Measurements from ENCODE around the gene PRPF40B. TPM values are rescaled to one million over a fixed set of nuclear protein-coding genes. Genes with fewer than 3 reads are reported as not detected.
A peak's percentile ranks its signal among the peaks of the same experiment; 100 is the strongest.

The PRPF40B gene
- total RNA-seq, 3 donors from 2014 or later (not counting 1 experiment from before 2014, with no cell fraction given), result 5.6 to 6.8 (median 5.9) TPM

DNA sequence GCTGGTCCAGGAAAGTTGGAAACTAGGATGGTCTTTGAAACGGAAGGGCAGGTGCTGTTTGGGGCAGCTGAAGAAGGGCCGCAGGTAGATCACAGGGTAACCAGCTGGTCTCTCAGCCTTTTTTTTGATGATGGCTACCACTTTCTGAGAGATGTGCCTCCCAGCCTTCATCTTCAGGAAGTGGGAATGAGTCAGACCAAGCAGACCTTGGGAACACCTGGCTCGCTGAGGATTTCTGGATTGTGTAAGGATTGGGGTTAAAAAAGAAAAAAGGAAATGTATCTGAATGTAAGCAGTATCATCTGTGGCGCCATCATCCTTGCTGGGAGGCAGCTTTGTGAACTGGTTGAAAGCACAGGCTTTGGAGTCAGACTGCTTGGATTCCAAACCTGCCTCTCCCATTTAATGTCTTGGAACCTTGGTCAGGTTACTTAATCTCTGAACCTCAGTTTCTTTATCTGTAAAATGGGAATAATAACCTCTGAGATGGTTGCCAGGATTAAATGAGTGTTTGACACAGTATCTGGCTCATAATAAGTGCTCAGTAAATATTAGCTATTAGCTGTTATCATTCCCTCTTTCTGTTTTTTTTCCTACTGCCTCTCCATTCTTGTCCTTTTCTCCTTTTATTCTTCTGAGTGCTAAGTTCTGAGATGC lies 1.7 kb downstream of the PRPF40B start:
- no peaks in the 10 kb centered on the region for H3K27me3 ChIP-seq (ENCODE audit: control insufficient read depth, insufficient read depth, low read length)
- H3K36me3 ChIP-seq (ENCODE audit: control insufficient read depth, insufficient read depth, low read length), result no peaks in the 10 kb centered on the region
- ATAC-seq, result no peak
- intact Hi-C loops (cut with micrococcal nuclease), result no loop called here
- DNase-seq, result peak in 1 of 2 donors; percentile 24
- H3K9me3 ChIP-seq (ENCODE audit: control insufficient read depth, insufficient read depth, low read length), result no peaks in the 10 kb centered on the region
- Mint-ChIP-seq H3K4me3 (no peak overlapping the region), H3K27ac (peak overlapping the region in 1 of 2 donors; percentile 45), H3K36me3 (no peaks in the 10 kb centered on the region), H3K27me3 (ENCODE audit: low read depth in 2 of 2) (peaks cover 0 to 3% of the 10 kb centered on the region in 2 donors), H3K4me1 (peaks cover 7 to 18% of the 10 kb centered on the region in 2 donors), H3K9me3 (no peaks in the 10 kb centered on the region)
- H3K4me1 ChIP-seq (ENCODE audit: control insufficient read depth, insufficient read depth, low read length), result peaks cover 22% of the 10 kb centered on the region
- no peak overlapping the region for H3K4me3 ChIP-seq (ENCODE audit: low read length)
- WGBS (ENCODE audit: insufficient coverage), result 73% methylated on average over 4 of the region's 4 CpGs
- TF ChIP-seq, protein P1, sequence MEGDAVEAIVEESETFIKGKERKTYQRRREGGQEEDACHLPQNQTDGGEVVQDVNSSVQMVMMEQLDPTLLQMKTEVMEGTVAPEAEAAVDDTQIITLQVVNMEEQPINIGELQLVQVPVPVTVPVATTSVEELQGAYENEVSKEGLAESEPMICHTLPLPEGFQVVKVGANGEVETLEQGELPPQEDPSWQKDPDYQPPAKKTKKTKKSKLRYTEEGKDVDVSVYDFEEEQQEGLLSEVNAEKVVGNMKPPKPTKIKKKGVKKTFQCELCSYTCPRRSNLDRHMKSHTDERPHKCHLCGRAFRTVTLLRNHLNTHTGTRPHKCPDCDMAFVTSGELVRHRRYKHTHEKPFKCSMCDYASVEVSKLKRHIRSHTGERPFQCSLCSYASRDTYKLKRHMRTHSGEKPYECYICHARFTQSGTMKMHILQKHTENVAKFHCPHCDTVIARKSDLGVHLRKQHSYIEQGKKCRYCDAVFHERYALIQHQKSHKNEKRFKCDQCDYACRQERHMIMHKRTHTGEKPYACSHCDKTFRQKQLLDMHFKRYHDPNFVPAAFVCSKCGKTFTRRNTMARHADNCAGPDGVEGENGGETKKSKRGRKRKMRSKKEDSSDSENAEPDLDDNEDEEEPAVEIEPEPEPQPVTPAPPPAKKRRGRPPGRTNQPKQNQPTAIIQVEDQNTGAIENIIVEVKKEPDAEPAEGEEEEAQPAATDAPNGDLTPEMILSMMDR (IDR thresholded peaks at IDR 0.05), result no peak
- no peak overlapping the region for H3K27ac ChIP-seq (ENCODE audit: low read length)

DNA sequence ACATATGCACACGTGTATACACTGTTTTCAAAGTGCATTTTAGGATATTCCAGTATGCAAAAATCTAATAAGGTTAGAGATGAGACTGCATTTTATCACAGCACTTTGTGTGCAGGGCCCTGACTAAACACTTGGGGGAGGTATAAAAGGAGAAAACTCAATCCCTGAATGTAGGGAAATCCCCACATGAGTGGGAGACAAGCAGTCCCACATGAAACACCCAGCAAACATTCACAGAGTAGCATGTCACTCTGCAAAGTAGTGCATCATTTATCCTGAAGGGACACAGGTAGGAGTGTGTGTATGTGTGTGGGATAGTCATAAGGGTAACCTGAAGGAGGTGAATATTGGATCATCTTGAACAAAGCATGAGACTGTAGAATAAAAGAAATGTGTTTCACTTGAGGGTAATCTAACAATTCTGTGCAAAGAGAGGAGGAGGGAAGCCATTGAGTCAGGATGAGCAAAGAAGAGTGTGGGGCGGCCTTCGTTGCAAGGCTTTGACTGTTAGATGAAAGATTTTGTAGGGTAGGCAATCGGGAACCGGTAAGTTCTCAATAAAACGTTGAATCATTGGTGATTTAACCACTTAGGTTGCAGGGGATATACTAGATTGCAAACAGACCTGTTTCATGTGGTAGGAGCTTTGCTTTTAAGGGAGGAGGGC lies 2.9 kb downstream of the PRPF40B start:
- no peaks in the 10 kb centered on the region for H3K9me3 Mint-ChIP-seq
- DNase-seq, result peak in 1 of 2 donors; percentile 67
- H3K4me3 ChIP-seq (ENCODE audit: low read length), result no peak overlapping the region
- no peak overlapping the region for H3K4me3 Mint-ChIP-seq
- no peak overlapping the region for H3K27ac ChIP-seq (ENCODE audit: low read length)
- intact Hi-C loops (cut with micrococcal nuclease), result no loop called here
- ATAC-seq, result no peak
- 82% methylated on average over 6 of the region's 6 CpGs for WGBS (ENCODE audit: insufficient coverage)
- H3K36me3 ChIP-seq (ENCODE audit: control insufficient read depth, insufficient read depth, low read length), result no peaks in the 10 kb centered on the region
- H3K36me3 Mint-ChIP-seq, result no peaks in the 10 kb centered on the region
- peaks cover 7 to 14% of the 10 kb centered on the region in 2 donors for H3K4me1 Mint-ChIP-seq
- peaks cover 0 to 3% of the 10 kb centered on the region in 2 donors for H3K27me3 Mint-ChIP-seq (ENCODE audit: low read depth in 2 of 2)
- H3K27ac Mint-ChIP-seq, result no peak overlapping the region
- H3K9me3 ChIP-seq (ENCODE audit: control insufficient read depth, insufficient read depth, low read length), result no peaks in the 10 kb centered on the region
- TF ChIP-seq, protein P1 (IDR thresholded peaks at IDR 0.05), result no peak
- no peaks in the 10 kb centered on the region for H3K27me3 ChIP-seq (ENCODE audit: control insufficient read depth, insufficient read depth, low read length)
- peaks cover 18% of the 10 kb centered on the region for H3K4me1 ChIP-seq (ENCODE audit: control insufficient read depth, insufficient read depth, low read length)

DNA sequence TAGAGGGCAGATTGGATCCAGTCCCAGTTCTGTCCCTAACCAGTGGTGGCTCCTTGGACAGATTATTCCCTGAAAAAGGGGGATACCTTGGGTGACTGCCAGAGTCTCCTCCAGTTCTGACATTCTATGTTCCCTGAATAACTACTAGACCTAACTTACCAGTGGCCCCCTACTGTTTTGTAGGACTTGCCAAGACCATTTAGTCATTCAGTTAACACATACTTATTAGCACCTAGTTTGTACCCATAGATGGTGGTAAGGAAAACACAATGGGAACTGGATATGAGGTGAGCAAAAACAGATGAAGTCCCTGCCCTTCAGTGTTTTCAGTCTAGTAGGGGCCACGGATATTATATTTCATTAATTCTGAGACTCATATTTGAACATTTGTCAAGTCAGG lies 3.5 kb downstream of the PRPF40B start:
- WGBS (ENCODE audit: insufficient coverage), result no CpG with 5 or more reads among the region's 1 CpG
- intact Hi-C loops (cut with micrococcal nuclease), result no loop called here

More for the DNA sequence above, 3.5 kb downstream of the PRPF40B start:
- DNase-seq (no peak), ATAC-seq (no peak)
- Histone ChIP-seq H3K36me3 (ENCODE audit: control insufficient read depth, insufficient read depth, low read length) (no peaks in the 10 kb centered on the region), H3K4me3 (ENCODE audit: low read length) (no peak overlapping the region), H3K27ac (ENCODE audit: low read length) (no peak overlapping the region), H3K27me3 (ENCODE audit: control insufficient read depth, insufficient read depth, low read length) (no peaks in the 10 kb centered on the region), H3K4me1 (ENCODE audit: control insufficient read depth, insufficient read depth, low read length) (peaks cover 12% of the 10 kb centered on the region), H3K9me3 (ENCODE audit: control insufficient read depth, insufficient read depth, low read length) (no peaks in the 10 kb centered on the region)
- Mint-ChIP-seq H3K4me1 (peaks cover 7 to 9% of the 10 kb centered on the region in 2 donors), H3K4me3 (no peak overlapping the region), H3K9me3 (no peaks in the 10 kb centered on the region), H3K27me3 (ENCODE audit: low read depth in 2 of 2) (peaks cover 0 to 3% of the 10 kb centered on the region in 2 donors), H3K27ac (no peak overlapping the region), H3K36me3 (no peaks in the 10 kb centered on the region)
- TF ChIP-seq, protein P1 (IDR thresholded peaks at IDR 0.05), result no peak

All from natural killer cell (primary cell).